MCF 10A (cell line): ENCODE data around the gene CWF19L2. TPM values are rescaled to one million over a fixed set of nuclear protein-coding genes. Genes with fewer than 3 reads are reported as not detected.

ENCODE experiments used
- BruUV-seq: library from RNA; stranded (reverse); fragments of 400-500 nt; replicated peaks from 2 replicates; lab custom pipeline; 2021; lab: Mats Ljungman, UMichigan
- CTCF ChIA-PET: fragments of 300-600 bp; sonication (Branson Sonifier 250); formaldehyde crosslinking; extraction: SDS; loops from one replicate; lab custom pipeline; 2021; ENCODE audit warnings: antibody characterized with exemption, inconsistent platforms; lab: Yijun Ruan, JAX
- POLR2A ChIA-PET: fragments of 300-600, 350-650 bp; sonication (Branson Sonifier 250); formaldehyde crosslinking; extraction: SDS; loops from one replicate; lab custom pipeline; 2020; ENCODE audit warnings: antibody characterized with exemption, inconsistent platforms; lab: Yijun Ruan, JAX
- DNase-seq: peaks from one replicate; pipeline ENCODE4 v3.0.0-alpha.2; 2018; ENCODE audit not compliant: unreplicated experiment
- H3K27ac Mint-ChIP-seq: one replicate; pipeline ENCODE4 v1.8.0; 2022; ENCODE audit warnings: mild to moderate bottlenecking, low read depth, mixed read lengths; ENCODE audit not compliant: unreplicated experiment
- H3K27me3 Mint-ChIP-seq: one replicate; pipeline ENCODE4 v1.8.0; 2022; ENCODE audit warnings: mixed read lengths; ENCODE audit not compliant: insufficient read depth, unreplicated experiment
- H3K36me3 Mint-ChIP-seq: one replicate; pipeline ENCODE4 v1.8.0; 2022; ENCODE audit warnings: mild to moderate bottlenecking, moderate library complexity, mixed read lengths; ENCODE audit not compliant: insufficient read depth, unreplicated experiment
- H3K4me1 Mint-ChIP-seq: one replicate; pipeline ENCODE4 v1.8.0; 2022; ENCODE audit warnings: mixed read lengths; ENCODE audit not compliant: insufficient read depth, unreplicated experiment
- H3K4me3 Mint-ChIP-seq: one replicate; pipeline ENCODE4 v1.8.0; 2022; ENCODE audit warnings: mild to moderate bottlenecking, moderate library complexity, mixed read lengths; ENCODE audit not compliant: unreplicated experiment
- H3K9me3 Mint-ChIP-seq: one replicate; pipeline ENCODE4 v1.8.0; 2022; ENCODE audit warnings: mixed read lengths; ENCODE audit not compliant: unreplicated experiment
- intact Hi-C: fragments of 100-400 bp; cut with micrococcal nuclease; formaldehyde crosslinking; loops from 2 replicates; pipeline ENCODE4 v1.14.1; 2022
- total RNA-seq: library from RNA; stranded (reverse); gene quantifications from 2 replicates; pipeline ENCODE4 v1.2.3, GENCODE V29; 2022
- TF ChIP-seq, protein P1 (sequence below): fragments of 200-600 bp; IDR thresholded peaks from one replicate; pipeline ENCODE4 v1.8.0; 2022; ENCODE audit warnings: antibody characterized with exemption, mild to moderate bottlenecking; ENCODE audit not compliant: unreplicated experiment

Gene CWF19L2
- total RNA-seq, 1 experiment from 2014 or later: 8.5 TPM

DNA sequence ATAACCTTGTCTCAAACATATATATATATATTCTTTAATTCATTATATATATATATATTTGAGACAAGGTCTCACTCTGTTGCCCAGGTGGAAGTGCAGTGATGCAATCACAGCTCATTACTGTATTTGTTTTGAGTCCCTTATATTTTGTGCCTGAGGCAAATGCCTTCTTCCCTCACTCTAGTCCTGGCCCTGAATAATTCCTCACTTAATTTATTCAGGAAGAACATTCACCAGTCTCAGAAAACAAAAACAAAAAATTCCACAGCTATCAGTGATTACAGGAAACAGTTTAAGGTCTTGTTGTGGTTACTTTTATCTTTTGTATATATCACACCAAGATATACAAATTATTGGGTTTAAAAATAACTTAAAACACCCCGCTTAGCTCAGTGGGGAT is 155.7 kb downstream of the CWF19L2 start:
- CTCF ChIA-PET: interaction anchor here (0.6 to 0.7 kb wide), 2 partner anchors 46 to 1270 kb away, joined by 3 read pairs; no protein-coding TSS in a partner anchor

DNA sequence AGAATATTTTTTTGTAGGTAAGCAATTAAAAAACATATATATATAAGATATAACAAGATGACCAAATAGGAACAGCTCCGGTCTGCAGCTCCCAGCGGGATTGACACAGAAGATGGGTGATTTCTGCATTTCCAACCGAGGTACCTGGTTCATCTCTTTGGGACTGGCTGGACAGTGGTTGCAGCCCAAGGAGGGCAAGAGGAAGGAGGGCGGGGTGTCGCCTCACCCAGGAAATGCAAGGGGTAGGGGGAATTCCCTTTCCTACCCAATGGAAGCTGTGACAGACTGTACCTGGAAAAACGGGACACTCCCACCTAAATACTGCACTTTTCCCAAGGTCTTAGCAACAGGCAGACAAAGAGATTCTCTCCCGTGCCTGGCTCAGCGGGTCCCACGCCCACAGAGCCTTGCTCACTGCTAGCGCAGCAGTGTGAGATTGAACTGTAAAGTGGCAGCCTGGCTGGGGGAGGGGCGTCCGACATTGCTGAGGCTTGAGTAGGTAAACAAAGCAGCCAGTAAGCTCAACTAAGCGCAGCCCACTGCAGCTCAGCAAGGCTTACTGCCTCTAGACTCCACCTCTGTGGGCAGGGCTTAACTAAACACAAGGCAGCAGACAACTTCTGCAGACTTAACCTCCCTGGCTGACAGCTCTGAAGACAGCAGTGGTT is 163.8 kb downstream of the CWF19L2 start:
- no peak overlapping the region for H3K27ac Mint-ChIP-seq
- no peak for DNase-seq
- H3K36me3 Mint-ChIP-seq: no peaks in the 10 kb centered on the region
- no TSS peak for BruUV-seq
- H3K27me3 Mint-ChIP-seq: no peaks in the 10 kb centered on the region
- TF ChIP-seq, protein P1, sequence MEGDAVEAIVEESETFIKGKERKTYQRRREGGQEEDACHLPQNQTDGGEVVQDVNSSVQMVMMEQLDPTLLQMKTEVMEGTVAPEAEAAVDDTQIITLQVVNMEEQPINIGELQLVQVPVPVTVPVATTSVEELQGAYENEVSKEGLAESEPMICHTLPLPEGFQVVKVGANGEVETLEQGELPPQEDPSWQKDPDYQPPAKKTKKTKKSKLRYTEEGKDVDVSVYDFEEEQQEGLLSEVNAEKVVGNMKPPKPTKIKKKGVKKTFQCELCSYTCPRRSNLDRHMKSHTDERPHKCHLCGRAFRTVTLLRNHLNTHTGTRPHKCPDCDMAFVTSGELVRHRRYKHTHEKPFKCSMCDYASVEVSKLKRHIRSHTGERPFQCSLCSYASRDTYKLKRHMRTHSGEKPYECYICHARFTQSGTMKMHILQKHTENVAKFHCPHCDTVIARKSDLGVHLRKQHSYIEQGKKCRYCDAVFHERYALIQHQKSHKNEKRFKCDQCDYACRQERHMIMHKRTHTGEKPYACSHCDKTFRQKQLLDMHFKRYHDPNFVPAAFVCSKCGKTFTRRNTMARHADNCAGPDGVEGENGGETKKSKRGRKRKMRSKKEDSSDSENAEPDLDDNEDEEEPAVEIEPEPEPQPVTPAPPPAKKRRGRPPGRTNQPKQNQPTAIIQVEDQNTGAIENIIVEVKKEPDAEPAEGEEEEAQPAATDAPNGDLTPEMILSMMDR: no peak
- H3K4me3 Mint-ChIP-seq: no peak overlapping the region
- CTCF ChIA-PET: no interaction called here
- H3K4me1 Mint-ChIP-seq: no peaks in the 10 kb centered on the region
- intact Hi-C loops: no loop called here
- peaks cover 30% of the 10 kb centered on the region for H3K9me3 Mint-ChIP-seq
- POLR2A ChIA-PET: interaction anchor here (0.9 kb wide), 1 partner anchor 8 kb away, joined by 3 read pairs; no protein-coding TSS in a partner anchor

More for the DNA sequence above, 155.7 kb downstream of the CWF19L2 start:
- H3K4me3 Mint-ChIP-seq: no peak overlapping the region
- intact Hi-C loops: no loop called here
- H3K27ac Mint-ChIP-seq: peak overlapping the region; percentile 62
- BruUV-seq: no TSS peak
- H3K27me3 Mint-ChIP-seq: no peaks in the 10 kb centered on the region
- POLR2A ChIA-PET: interaction anchor here (0.7 to 0.9 kb wide), 2 partner anchors 8 to 102 kb away, joined by 3 read pairs; no protein-coding TSS in a partner anchor
- peaks cover 4% of the 10 kb centered on the region for H3K4me1 Mint-ChIP-seq
- DNase-seq: peak; percentile 14
- TF ChIP-seq, protein P1: no peak
- H3K9me3 Mint-ChIP-seq: peaks cover 11% of the 10 kb centered on the region
- no peaks in the 10 kb centered on the region for H3K36me3 Mint-ChIP-seq

DNA sequence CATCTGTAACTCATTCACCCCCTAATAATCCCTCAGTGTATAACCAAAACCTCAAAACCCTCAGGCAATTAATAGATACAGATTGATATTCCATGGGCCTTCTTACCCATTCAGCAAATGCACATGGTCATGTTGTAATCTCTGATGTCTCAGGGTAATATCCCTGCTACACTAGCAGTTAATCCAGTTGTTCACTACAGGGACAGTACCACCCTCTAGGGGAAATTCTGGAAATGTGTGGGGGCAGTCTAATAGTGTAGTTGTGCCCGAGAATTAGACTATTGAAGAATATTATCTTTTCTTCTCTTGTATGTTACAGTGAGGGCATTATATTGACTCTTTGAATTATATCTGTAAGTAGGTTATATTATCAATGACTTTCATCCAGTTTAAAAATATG is 175.4 kb downstream of the CWF19L2 start:
- Mint-ChIP-seq H3K4me3 (no peak overlapping the region), H3K4me1 (no peaks in the 10 kb centered on the region), H3K27me3 (no peaks in the 10 kb centered on the region), H3K36me3 (no peaks in the 10 kb centered on the region), H3K27ac (no peak overlapping the region), H3K9me3 (no peaks in the 10 kb centered on the region)
- CTCF ChIA-PET: interaction anchor here (0.9 kb wide), 1 partner anchor 9 kb away, joined by 3 read pairs; no protein-coding TSS in a partner anchor
- intact Hi-C loops: no loop called here
- no peak for DNase-seq
- TF ChIP-seq, protein P1: no peak
- no TSS peak for BruUV-seq
- POLR2A ChIA-PET: no interaction called here

Other genes with a start within 250 kb of the CWF19L2 start
- 5.1 and 7.3 TPM in 2 replicates for gene ALKBH8, start 107.9 kb upstream of the CWF19L2 start, total RNA-seq
- not detected in 2 replicates for gene ELMOD1, start 133.3 kb upstream of the CWF19L2 start, total RNA-seq